A673 (cell line): ENCODE data around the gene PAGR1.

Experiments
- CTCF ChIP-seq: fragments of 300-800, 200-600 bp; sonication (generic); conservative IDR thresholded peaks from 2 replicates; pipeline ENCODE4 v1.5.1; 2017; ENCODE audit warnings: low read depth, mild to moderate bottlenecking, antibody characterized with exemption, low read length, moderate library complexity, mixed read lengths
- EZH2 ChIP-seq: fragments of 200-600 bp; sonication (generic); IDR thresholded peaks from 2 replicates; pipeline ENCODE4 v1.6.1; 2017; ENCODE audit warnings: borderline replicate concordance, low read depth, mild to moderate bottlenecking, mixed read lengths, antibody characterized with exemption, low read length; ENCODE audit not compliant: poor library complexity, severe bottlenecking

- TF ChIP-seq CTCF (no peak), EZH2 (no peak)
These were observed 40.1 kb upstream of the PAGR1 start for GRCh38 chr16:29775742-29776408.
